B cell (primary cell): Measurements from ENCODE around the gene VCPKMT. TPM values are rescaled to one million over a fixed set of nuclear protein-coding genes. Genes with fewer than 3 reads are reported as not detected.

Experiments used
- ATAC-seq: fragments of 200-7000 bp; cut with Tn5 transposase; one replicate; pipeline ENCODE4 v1.10.0; 2021; ENCODE audit warnings: low read depth, mild to moderate bottlenecking, moderate number of reproducible peaks, moderate library complexity
- CTCF ChIA-PET: fragments of 350-600 bp; sonication (Branson Sonifier 250); formaldehyde crosslinking; loops from one replicate; lab custom pipeline; 2021; ENCODE audit warnings: antibody characterized with exemption, inconsistent platforms; lab: Charles Lee
- POLR2A ChIA-PET: fragments of 350-600 bp; sonication (Branson Sonifier 250); formaldehyde crosslinking; loops from one replicate; lab custom pipeline; 2021; ENCODE audit warnings: antibody characterized with exemption; lab: Charles Lee
- DNase-seq: peaks from one replicate; pipeline ENCODE4 v3.0.0; 2013
- H2AFZ ChIP-seq: 2 replicates; pipeline ENCODE4 v1.6.1; 2012; ENCODE audit warnings: mild to moderate bottlenecking, low read depth, low read length; ENCODE audit not compliant: insufficient read depth, poor library complexity, severe bottlenecking
- H3K27ac ChIP-seq, 2 donors: 1 replicate in 1 of 2; 2 replicates in 1 of 2; pipeline ENCODE4 v1.5.1; 2012 to 2013; ENCODE audit warnings: low read length in 2 of 2, mild to moderate bottlenecking in 2 of 2, moderate library complexity in 1 of 2
- H3K27me3 ChIP-seq, 4 experiments: fragments of 200-600 bp in 1 of 4; sonication (generic) in 1 of 4; replicated peaks in 1 of 4; 1 replicate in 2 of 4; 2 replicates in 2 of 4; pipeline versions ENCODE4 v1.6.1 to v1.7.0; 2013 to 2016; ENCODE audit warnings: low read length in 3 of 4, mild to moderate bottlenecking in 2 of 4, mixed read lengths in 1 of 4, moderate library complexity in 1 of 4; ENCODE audit not compliant: insufficient read depth in 4 of 4, control insufficient read depth in 3 of 4; ENCODE audit errors: control extremely low read depth in 1 of 4
- H3K36me3 ChIP-seq, 2 experiments: replicated peaks in 1 of 2; 1 replicate in 1 of 2; 2 replicates in 1 of 2; pipeline versions ENCODE4 v1.6.1 to v1.7.1; 2013; ENCODE audit warnings: low read length in 1 of 2; ENCODE audit not compliant: insufficient read depth in 2 of 2, control insufficient read depth in 1 of 2; ENCODE audit errors: control extremely low read depth in 1 of 2, extremely low read depth in 1 of 2
- H3K4me1 ChIP-seq, 2 donors: fragments of 200-600 bp in 1 of 2; sonication (generic) in 1 of 2; 1 replicate in 1 of 2; 2 replicates in 1 of 2; pipeline versions ENCODE4 v1.5.1 to v1.6.1; 2013 to 2017; ENCODE audit warnings: low read length in 2 of 2; ENCODE audit not compliant: control insufficient read depth in 2 of 2, insufficient read depth in 2 of 2
- H3K4me2 ChIP-seq: replicated peaks from 2 replicates; pipeline ENCODE3; 2012; ENCODE audit warnings: mild to moderate bottlenecking, low read depth, low read length; ENCODE audit not compliant: poor library complexity, severe bottlenecking
- H3K4me3 ChIP-seq, 5 experiments: fragments of 200-600 bp in 1 of 5; sonication (generic) in 1 of 5; 1 replicate in 3 of 5; 2 replicates in 2 of 5; pipeline versions ENCODE4 v1.5.1 to v1.7.0; 2011 to 2016; ENCODE audit warnings: low read length in 4 of 5, mild to moderate bottlenecking in 4 of 5, low read depth in 2 of 5, control low read depth in 1 of 5, moderate library complexity in 1 of 5; ENCODE audit not compliant: insufficient read depth in 1 of 5; ENCODE audit errors: control extremely low read depth in 1 of 5, extremely low read depth in 1 of 5
- H3K79me2 ChIP-seq: fragments of 200-600 bp; sonication (generic); one replicate; pipeline ENCODE4 v1.6.0; 2016; ENCODE audit warnings: low read length; ENCODE audit not compliant: control insufficient read depth, insufficient read depth
- H3K9ac ChIP-seq: fragments of 200-600 bp; sonication (generic); 2 replicates; pipeline ENCODE4 v1.6.1; 2017; ENCODE audit warnings: mild to moderate bottlenecking, low read length, moderate library complexity
- H3K9me3 ChIP-seq, 3 donors: one replicate each; pipeline versions ENCODE4 v1.6.1 to v1.7.1; 2013; ENCODE audit warnings: low read length in 2 of 3; ENCODE audit not compliant: control insufficient read depth in 2 of 3, insufficient read depth in 1 of 3; ENCODE audit errors: control extremely low read depth in 1 of 3
- H4K20me1 ChIP-seq: 2 replicates; pipeline ENCODE4 v1.6.0; 2012; ENCODE audit warnings: mild to moderate bottlenecking, low read length; ENCODE audit not compliant: insufficient read depth, control insufficient read depth, poor library complexity, severe bottlenecking
- H3K27ac Mint-ChIP-seq: one replicate; pipeline ENCODE4 v1.8.0; 2021; ENCODE audit warnings: mixed read lengths
- H3K27me3 Mint-ChIP-seq: one replicate; pipeline ENCODE4 v1.8.0; 2021; ENCODE audit warnings: mixed read lengths
- H3K4me1 Mint-ChIP-seq: one replicate; pipeline ENCODE4 v1.8.0; 2021; ENCODE audit warnings: mixed read lengths
- H3K4me3 Mint-ChIP-seq: one replicate; pipeline ENCODE4 v1.8.0; 2021; ENCODE audit warnings: mixed read lengths
- H3K9me3 Mint-ChIP-seq: one replicate; pipeline ENCODE4 v1.8.0; 2022; ENCODE audit warnings: mixed read lengths; ENCODE audit not compliant: insufficient read depth
- CTCF ChIP-seq: fragments of 200-600 bp; IDR thresholded peaks from one replicate; pipeline ENCODE4 v1.8.0; 2022; ENCODE audit warnings: antibody characterized with exemption, mild to moderate bottlenecking
- EZH2 ChIP-seq: IDR thresholded peaks from 2 replicates; pipeline ENCODE4 v1.6.1; 2012; ENCODE audit warnings: borderline replicate concordance, low read depth, mild to moderate bottlenecking, moderate library complexity, low read length; ENCODE audit not compliant: insufficient read depth, poor library complexity, severe bottlenecking
- WGBS: methylation state at CpG from one replicate; pipeline ENCODE4 v1.1.5; 2013; ENCODE audit warnings: missing lambda C conversion rate; ENCODE audit not compliant: insufficient coverage; 5-methylcytosine and 5-hydroxymethylcytosine counted together
- intact Hi-C: fragments of 100-400 bp; cut with micrococcal nuclease; formaldehyde crosslinking; loops from one replicate; pipeline ENCODE4 v1.10.0; 2022
- polyA plus RNA-seq: library from polyadenylated mRNA; depleted of rRNA; stranded (reverse); fragments of >200 nt; gene quantifications from 2 replicates; pipeline ENCODE4 v1.2.3, GENCODE V29; 2012
- total RNA-seq, 2 donors: library from RNA; stranded (reverse); fragments of 120-200 nt in 1 of 2; gene quantifications; 1 replicate in 1 of 2; 2 replicates in 1 of 2; pipeline versions ENCODE4 v1.2.3 to v1.2.4, GENCODE V29; 2013 to 2022

Gene VCPKMT
- total and polyA plus RNA-seq, 2 donors (not counting 1 experiment from before 2014, with no cell fraction given), result 27.1 to 40.3 TPM

- H3K27me3 Mint-ChIP-seq, result no peaks in the 10 kb centered on the region
- POLR2A ChIA-PET, result interaction anchor here (0.6 to 5.2 kb wide), 19 partner anchors 15 to 209 kb away, joined by 3 to 44 read pairs (median 9); partner anchors contain the start of genes ARF6 and NEMF
- H3K9me3 Mint-ChIP-seq, result no peaks in the 10 kb centered on the region
- 40% methylated on average over 7 of the region's 12 CpGs for WGBS
- Histone ChIP-seq H4K20me1 (no peaks in the 10 kb centered on the region), H3K4me3 (peak overlapping the region in 3 of 5 experiments; percentile 0 to 9 (median 2)), H3K27me3 (no peaks in the 10 kb centered on the region), H2AFZ (peak overlapping the region; percentile 20), H3K9ac (peak overlapping the region; percentile 51), H3K4me2 (peak overlapping the region; percentile 72), H3K4me1 (peaks cover 60 to 82% of the 10 kb centered on the region in 2 donors), H3K79me2 (peaks cover 60% of the 10 kb centered on the region), H3K27ac (peak overlapping the region; percentile 92 to 96), H3K36me3 (no peaks in the 10 kb centered on the region), H3K9me3 (no peaks in the 10 kb centered on the region)
- H3K27ac Mint-ChIP-seq, result peak overlapping the region; percentile 100
- CTCF ChIA-PET, result interaction anchor here (0.6 to 6.5 kb wide), 32 partner anchors 15 to 208 kb away, joined by 3 to 89 read pairs (median 7); partner anchors contain the start of genes ARF6 and NEMF
- ATAC-seq (no peak), DNase-seq (peak; percentile 34)
- peak overlapping the region; percentile 95 for H3K4me3 Mint-ChIP-seq
- intact Hi-C loops, result loop anchor here (1.0 to 10.0 kb wide), 3 partner anchors 58 to 1784 kb away; no protein-coding TSS in a partner anchor
- H3K4me1 Mint-ChIP-seq, result peaks cover 87% of the 10 kb centered on the region
- TF ChIP-seq EZH2 (no peak), CTCF (no peak)
Observed at GRCh38 chr14:50060871-50061663, 55.3 kb downstream of the VCPKMT start.
